Stimulated activated CD8-positive, alpha-beta memory T cell treated with anti-CD3 and anti-CD28 coated beads, Interleukin-7, amount 100 ng/mL, for 48 hours (primary cell): Measurements from ENCODE around the gene EARS2.
"Not testable (repeated sequence)": the region's sequence is repeated elsewhere in the genome, so short reads cannot be mapped to it uniquely, and the experiment has no call there.

Experiments
- DNase-seq, 2 donors: peaks; one replicate each; pipeline ENCODE4 v3.0.0-alpha.2; 2020; ENCODE audit warnings: low read depth in 1 of 2; ENCODE audit errors: extremely low read depth in 1 of 2

The EARS2 gene

GRCh38 chr16:23570992-23571632, 14.0 kb upstream of the EARS2 start:
- DNase-seq: no peak

- no peak for DNase-seq
Measured at GRCh38 chr16:23567602-23568001, 10.5 kb upstream of the EARS2 start.

GRCh38 chr16:23566724-23567123, 9.6 kb upstream of the EARS2 start:
- DNase-seq: no peak

- DNase-seq: no peak
Measured at GRCh38 chr16:23564575-23565363, 7.6 kb upstream of the EARS2 start.

- no peak for DNase-seq
Measured at GRCh38 chr16:23563186-23563585, 6.0 kb upstream of the EARS2 start.

- no peak for DNase-seq
Measured at GRCh38 chr16:23562505-23562904, 5.4 kb upstream of the EARS2 start.

GRCh38 chr16:23561586-23561985, 4.4 kb upstream of the EARS2 start:
- DNase-seq: no peak

GRCh38 chr16:23557779-23558702, 891 bp upstream of the EARS2 start:
- no peak for DNase-seq

- DNase-seq: no peak
Measured at GRCh38 chr16:23554536-23554935, 2.6 kb downstream of the EARS2 start.

GRCh38 chr16:23552161-23552560, 5.0 kb downstream of the EARS2 start:
- DNase-seq: no peak

GRCh38 chr16:23549938-23550337, 7.2 kb downstream of the EARS2 start:
- no peak for DNase-seq

GRCh38 chr16:23544436-23544835, 12.7 kb downstream of the EARS2 start:
- no peak for DNase-seq

GRCh38 chr16:23540817-23541178, 16.4 kb downstream of the EARS2 start:
- DNase-seq: not testable (repeated sequence)

GRCh38 chr16:23539984-23540816, 16.9 kb downstream of the EARS2 start:
- no peak for DNase-seq

GRCh38 chr16:23538919-23539278, 18.3 kb downstream of the EARS2 start:
- no peak for DNase-seq

GRCh38 chr16:23537390-23537789, 19.8 kb downstream of the EARS2 start:
- no peak for DNase-seq

- DNase-seq: no peak
Measured at GRCh38 chr16:23535901-23536300, 21.2 kb downstream of the EARS2 start.

- DNase-seq: no peak
Measured at GRCh38 chr16:23534868-23535860, 22.0 kb downstream of the EARS2 start.

GRCh38 chr16:23532448-23532847, 24.7 kb downstream of the EARS2 start:
- no peak for DNase-seq
